Measurements from ENCODE around the gene NIPAL3.

Gene NIPAL3

DNA sequence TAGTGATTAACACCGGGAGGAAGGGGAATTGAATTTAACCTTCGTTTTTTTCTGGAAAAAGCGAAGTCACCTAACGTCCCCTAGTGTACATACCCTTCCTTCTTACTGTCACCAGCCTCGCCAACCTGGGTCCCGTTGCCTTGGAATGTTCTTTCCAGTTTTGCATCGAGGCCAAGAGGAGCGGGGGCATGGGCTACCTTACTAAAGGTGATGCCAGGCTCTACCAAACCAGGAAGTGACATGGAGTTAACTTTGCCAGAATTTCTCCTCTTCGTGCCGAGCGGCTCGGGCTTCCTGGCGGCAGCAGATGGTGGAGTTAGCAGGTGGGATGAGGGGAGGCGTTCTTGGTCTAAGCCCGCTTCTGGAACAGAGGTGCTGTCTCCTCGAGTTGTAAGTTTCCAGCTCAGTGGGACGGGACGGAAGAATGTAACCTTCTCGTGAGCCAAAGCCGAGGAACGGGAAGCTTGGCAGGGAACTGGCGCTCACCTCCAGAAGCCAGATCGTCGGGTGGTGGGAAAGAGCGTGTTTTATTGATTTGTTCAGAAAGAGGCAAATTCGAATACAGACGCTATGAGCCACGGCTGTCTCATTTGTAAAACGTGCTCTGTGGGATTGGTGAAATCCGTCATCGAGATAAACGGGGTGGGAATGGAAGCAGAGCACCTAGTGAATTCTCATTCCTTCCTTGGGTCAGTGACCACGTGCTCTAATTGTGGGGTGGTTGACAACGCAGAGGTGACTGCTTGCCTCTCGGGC lies 486 bp downstream of the NIPAL3 start:
- DNase-seq (ENCODE audit: low read depth, low spot score) = no peak
- POLR2A ChIA-PET = interaction anchor here (0.6 to 1.4 kb wide), 3 partner anchors 22 to 56 kb away, joined by 3 to 8 read pairs (median 4); no protein-coding TSS in a partner anchor
- CTCF ChIA-PET = interaction anchor here (0.7 to 13.4 kb wide), 22 partner anchors 12 to 230 kb away, joined by 3 to 154 read pairs (median 6); no protein-coding TSS in a partner anchor
- H3K4me3 ChIP-seq (ENCODE audit: low read depth, low read length) = peak overlapping the region; percentile 87
- TF ChIP-seq, protein P1, sequence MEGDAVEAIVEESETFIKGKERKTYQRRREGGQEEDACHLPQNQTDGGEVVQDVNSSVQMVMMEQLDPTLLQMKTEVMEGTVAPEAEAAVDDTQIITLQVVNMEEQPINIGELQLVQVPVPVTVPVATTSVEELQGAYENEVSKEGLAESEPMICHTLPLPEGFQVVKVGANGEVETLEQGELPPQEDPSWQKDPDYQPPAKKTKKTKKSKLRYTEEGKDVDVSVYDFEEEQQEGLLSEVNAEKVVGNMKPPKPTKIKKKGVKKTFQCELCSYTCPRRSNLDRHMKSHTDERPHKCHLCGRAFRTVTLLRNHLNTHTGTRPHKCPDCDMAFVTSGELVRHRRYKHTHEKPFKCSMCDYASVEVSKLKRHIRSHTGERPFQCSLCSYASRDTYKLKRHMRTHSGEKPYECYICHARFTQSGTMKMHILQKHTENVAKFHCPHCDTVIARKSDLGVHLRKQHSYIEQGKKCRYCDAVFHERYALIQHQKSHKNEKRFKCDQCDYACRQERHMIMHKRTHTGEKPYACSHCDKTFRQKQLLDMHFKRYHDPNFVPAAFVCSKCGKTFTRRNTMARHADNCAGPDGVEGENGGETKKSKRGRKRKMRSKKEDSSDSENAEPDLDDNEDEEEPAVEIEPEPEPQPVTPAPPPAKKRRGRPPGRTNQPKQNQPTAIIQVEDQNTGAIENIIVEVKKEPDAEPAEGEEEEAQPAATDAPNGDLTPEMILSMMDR (IDR thresholded peaks at IDR 0.05; ENCODE audit: insufficient read depth, low read length, missing control alignments) = no peak

DNA sequence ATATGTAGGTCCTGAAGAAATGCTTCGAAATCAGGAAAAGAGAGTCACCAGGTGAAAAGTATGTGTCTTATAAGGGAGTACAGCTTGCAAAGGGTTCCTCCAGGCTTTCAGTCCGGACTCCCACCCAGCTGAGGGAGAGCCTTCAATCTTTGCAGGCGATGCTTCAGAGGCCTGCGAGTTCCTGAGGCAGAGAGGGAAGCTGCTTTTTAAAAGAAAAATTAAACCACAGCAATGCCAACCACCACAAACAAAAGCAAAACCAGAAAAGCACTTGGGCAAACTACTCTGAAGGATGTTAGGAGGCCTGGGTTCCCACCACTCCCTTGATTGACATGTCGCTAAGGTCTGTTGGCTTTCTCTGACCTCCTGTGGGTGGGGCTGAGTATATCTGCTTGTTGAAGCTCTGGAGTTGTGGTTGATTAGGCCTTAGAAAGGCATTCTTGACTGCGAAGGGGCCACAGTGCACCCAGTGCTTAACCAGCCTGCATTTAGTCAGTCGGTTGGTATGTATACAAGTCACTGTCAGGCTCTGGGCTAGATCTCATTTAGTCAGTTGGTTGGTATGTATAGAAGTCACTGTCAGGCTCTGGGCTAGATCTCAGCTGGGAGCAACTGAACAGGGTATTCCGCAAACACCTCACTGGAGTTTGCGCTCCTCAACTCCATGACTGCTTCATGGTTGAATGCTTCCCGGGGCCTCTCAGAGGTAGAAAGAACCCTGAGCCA lies 1.2 kb downstream of the NIPAL3 start:
- ChIA-PET CTCF (interaction anchor here (1.1 to 13.4 kb wide), 13 partner anchors 8 to 229 kb away, joined by 3 to 154 read pairs (median 6); no protein-coding TSS in a partner anchor), POLR2A (interaction anchor here (0.6 to 1.4 kb wide), 5 partner anchors 17 to 85 kb away, joined by 3 to 8 read pairs (median 4); no protein-coding TSS in a partner anchor)
- peak overlapping the region; percentile 87 for H3K4me3 ChIP-seq (ENCODE audit: low read depth, low read length)
- TF ChIP-seq, protein P1 (IDR thresholded peaks at IDR 0.05; ENCODE audit: insufficient read depth, low read length, missing control alignments) = no peak
- DNase-seq (ENCODE audit: low read depth, low spot score) = peak; percentile 97

DNA sequence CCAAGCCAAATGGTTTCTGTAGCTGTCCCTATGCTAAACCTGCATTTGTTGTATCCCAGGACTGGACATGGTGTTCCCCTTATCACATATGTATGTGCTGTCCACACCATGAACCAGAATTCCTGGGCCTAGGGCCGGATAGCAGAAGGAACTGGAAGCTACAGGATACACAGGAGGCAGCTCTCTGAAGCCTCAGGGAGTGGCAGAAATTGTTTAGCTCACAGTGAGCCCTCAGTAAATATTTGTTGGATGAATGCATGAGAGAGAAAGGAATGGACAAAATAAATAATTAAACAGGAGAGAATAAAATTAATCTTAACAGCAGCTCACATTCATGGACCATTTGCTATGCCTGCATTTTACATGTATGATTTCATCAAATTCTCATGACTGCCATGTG lies 2.1 kb downstream of the NIPAL3 start:
- CTCF ChIA-PET = interaction anchor here (0.5 to 13.4 kb wide), 11 partner anchors 8 to 315 kb away, joined by 3 to 154 read pairs (median 6); no protein-coding TSS in a partner anchor
- TF ChIP-seq, protein P1 (IDR thresholded peaks at IDR 0.05; ENCODE audit: insufficient read depth, low read length, missing control alignments) = no peak
- POLR2A ChIA-PET = interaction anchor here (0.6 to 1.4 kb wide), 4 partner anchors 25 to 84 kb away, joined by 3 to 5 read pairs (median 3); no protein-coding TSS in a partner anchor
- peak overlapping the region; percentile 87 for H3K4me3 ChIP-seq (ENCODE audit: low read depth, low read length)
- DNase-seq (ENCODE audit: low read depth, low spot score) = no peak

DNA sequence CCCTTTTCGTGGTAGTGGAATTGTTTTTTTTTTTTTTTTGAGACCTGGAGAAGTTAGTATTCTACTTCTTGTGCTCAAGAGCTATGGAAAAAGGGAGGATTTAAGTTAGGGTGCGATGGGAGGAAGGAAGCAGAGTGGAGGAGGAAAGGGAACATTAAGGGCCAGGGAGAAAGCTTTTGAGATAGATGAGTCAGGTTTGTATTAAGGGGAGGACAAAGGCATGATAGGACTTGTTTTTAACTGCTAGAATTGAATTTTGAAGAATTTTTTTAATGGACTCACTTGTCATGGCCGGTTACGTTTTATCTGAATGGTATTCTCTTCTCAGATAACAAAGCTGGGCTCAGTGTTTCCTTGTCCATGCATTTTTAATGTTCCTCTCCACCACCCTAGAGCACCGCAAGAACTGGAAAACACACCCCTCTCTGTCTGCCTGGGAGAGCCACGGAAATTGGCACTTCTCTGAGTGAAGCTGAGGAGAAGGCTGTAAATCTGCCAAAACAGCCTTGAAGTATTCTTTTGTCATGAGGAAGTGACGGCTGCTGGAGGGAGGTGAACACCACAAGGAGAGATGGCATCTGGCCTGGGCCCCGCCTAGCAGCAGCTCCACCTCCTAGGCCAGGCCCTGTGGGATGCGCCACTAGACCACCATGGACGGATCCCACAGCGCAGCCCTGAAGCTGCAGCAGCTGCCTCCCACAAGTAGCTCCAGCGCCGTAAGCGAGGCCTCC lies 3.5 kb downstream of the NIPAL3 start:
- TF ChIP-seq, protein P1 (IDR thresholded peaks at IDR 0.05; ENCODE audit: insufficient read depth, low read length, missing control alignments) = no peak
- ChIA-PET POLR2A (no interaction called here), CTCF (interaction anchor here (0.8 to 13.4 kb wide), 6 partner anchors 9 to 219 kb away, joined by 3 to 154 read pairs (median 10); no protein-coding TSS in a partner anchor)
- no peak overlapping the region; the same call in 1 of the 2 replicates for H3K4me3 ChIP-seq (ENCODE audit: low read depth, low read length)
- DNase-seq (ENCODE audit: low read depth, low spot score) = no peak

DNA sequence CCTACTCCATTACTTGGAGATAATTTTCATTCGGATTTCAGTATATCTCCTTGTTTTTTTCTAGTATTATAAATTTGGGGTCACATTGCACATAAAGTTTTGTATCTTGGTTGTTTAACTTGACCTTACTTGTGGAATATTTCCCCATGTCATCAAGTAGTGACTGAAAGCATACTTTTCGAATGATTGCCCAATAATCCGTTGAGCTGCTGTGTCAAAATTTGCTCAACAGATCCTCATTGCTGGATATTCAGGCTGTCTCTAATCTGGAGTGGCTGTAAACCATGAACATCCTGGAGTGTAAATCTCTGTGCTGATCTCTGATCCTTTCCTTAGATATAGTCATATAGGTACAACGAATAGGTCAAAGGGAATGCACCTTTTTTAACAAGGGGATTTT lies 4.9 kb downstream of the NIPAL3 start:
- H3K4me3 ChIP-seq (ENCODE audit: low read depth, low read length) = no peak overlapping the region
- DNase-seq (ENCODE audit: low read depth, low spot score) = no peak
- ChIA-PET CTCF (interaction anchor here (1.2 to 7.2 kb wide), 7 partner anchors 9 to 222 kb away, joined by 4 to 66 read pairs (median 6); no protein-coding TSS in a partner anchor), POLR2A (no interaction called here)
- TF ChIP-seq, protein P1 (IDR thresholded peaks at IDR 0.05; ENCODE audit: insufficient read depth, low read length, missing control alignments) = no peak
